Islet of Langerhans (tissue), 1 donor: Measurements from ENCODE around the gene ARHGAP22.

Experiments
- FAIRE-seq: peaks from one replicate; lab custom pipeline; 2011; peaks lifted over from hg19 to GRCh38; lab: Jason Lieb, UNC

The ARHGAP22 gene

DNA sequence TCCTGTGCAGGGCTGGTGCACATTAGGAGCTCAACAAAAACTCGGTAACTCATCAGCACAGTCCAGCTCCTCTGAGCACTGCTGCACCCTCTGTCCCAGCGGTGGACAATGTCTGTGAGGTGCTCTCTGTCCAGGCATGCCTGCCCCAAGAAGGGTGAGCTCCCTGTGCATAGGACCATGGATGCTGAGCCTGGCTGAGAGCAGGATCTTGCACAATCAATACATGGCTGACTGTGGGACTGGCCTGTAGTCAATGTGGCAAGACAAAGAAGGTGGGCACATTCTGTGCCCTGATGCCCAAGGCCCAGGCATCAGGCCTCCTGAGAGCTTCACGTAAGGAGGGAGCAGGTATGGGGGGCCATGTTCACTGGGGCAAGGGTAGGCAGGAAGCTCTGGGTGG lies 17.1 kb downstream of the ARHGAP22 start:
- no peak for FAIRE-seq

DNA sequence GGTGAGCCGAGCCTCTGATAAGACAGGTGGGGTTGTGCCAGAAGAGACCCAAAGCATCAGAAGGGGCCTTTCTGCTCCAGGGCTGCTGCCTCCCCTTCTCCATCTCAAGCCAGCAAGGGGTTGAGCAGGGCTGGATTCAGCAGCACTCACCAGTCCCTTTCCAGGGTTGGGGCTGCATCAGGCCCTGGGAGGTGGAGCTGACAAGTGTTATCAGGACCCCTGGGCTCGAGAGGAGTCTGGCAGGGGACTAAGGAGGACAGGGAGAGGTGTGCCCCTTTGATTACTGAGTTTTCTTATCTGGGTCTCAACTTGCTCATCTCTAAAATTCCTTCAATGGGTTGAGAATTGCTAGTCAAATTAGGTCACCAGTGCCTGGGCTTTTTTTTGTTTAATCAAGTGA lies 17.8 kb downstream of the ARHGAP22 start:
- no peak for FAIRE-seq

DNA sequence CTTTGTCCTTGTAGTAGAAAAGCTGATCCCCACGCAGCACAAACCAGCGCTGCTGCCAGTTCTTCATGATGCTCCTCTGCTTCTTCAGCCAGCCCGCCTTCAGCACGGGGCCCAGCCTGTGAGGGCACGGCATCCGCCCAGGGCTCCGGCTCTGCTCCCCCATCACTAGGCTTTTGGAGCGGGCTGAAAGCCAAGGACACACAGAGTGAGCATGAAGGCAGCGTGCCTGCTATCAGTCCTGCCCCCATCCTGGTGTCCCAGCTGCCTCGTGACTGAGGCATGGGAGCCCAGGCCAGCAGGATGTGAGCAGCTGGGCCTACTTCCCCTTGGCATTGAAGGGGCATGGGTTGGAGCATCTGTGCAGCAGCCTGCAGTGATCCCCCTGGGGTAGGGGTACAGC lies 21.9 kb downstream of the ARHGAP22 start:
- FAIRE-seq: no peak

DNA sequence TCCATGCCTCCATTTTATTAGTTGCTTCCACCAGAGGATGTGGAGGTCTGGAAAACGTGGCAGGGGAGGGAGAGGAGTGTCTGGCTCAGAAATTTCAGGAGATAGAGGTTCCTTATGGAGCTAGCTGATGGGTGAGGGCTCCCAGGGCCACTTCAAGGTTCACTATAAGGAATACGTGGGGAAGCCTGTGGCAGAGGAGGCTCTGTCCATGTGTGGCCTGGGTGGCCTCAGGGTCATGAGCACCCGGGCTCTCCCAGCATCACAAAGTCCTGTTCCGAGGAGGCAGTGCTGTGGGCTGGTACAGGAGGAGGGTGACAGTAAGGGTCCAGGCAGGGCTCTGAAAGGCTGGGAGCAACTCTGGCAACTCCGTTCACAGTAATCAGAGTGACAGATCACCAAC lies 24.6 kb downstream of the ARHGAP22 start:
- FAIRE-seq: no peak

DNA sequence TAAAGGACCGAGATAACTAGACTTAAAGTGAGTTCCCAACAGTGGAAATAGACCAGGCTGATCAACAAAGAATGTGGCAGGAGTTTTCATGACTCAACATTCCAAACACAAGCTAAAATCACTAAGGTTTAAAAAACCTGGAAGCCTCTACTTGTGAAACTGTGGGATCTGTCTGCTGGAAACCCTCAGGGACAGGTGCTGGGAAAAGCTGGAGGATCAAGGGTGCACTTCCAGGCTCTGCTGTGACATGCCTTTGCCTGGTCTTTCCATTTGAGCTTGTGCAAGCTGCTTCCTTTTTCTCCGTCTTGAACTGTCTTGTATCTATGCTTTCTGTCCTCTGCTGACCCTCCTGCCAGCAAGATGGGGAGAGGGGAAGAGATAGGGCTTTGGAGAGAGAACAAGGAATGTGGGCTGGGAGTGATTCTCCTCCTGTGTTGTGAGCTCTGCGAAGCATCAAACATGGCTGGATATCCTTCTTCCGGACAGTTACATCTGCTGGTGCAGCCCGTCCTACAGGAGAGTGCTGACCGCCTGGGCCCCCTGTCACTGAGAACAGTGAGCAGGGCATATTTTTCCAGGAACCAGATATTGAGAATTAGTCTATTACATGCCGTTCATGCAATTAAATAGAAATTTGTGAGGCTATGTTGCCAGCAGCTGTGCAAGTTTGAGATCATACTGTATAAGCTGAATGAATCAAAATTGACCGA lies 25.5 kb downstream of the ARHGAP22 start:
- no peak for FAIRE-seq

DNA sequence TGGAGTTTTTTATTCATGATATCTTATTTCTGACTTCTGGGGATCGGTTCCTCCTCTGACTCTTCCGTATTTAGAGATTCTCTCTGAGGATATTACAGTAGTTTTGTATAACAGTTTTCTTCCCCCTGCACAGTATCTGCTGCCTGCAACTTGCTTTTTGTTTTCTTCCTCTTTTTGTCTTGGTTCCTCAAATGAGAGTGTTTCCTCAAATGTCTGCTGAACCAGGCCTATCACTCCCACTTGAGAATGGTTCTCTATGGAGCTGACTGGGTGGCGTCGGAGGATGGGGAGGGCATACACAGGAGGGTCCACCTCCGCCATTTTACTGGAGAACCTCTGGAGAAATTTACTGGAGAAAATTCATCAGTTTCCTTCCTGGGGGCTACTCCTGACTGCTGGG lies 27.7 kb downstream of the ARHGAP22 start:
- FAIRE-seq: no peak

DNA sequence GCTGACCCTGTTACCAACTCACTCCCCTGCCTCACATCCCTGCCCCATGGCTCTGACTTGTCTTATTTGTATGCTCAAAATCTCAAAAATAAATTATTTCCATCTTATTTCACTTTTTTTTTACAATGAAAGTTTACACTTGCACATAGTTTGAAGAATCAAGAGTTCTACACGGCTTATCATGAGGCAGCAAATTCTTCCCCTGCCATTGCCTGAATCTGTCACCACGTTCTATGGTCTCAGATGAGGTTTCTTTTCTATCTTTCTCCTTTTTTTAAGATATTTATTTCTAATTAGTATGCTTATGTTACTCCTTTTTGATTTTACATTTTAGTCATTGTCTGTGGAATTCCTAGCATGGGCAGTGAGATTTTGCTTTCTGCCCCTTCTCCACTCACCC lies 28.4 kb downstream of the ARHGAP22 start:
- no peak for FAIRE-seq

DNA sequence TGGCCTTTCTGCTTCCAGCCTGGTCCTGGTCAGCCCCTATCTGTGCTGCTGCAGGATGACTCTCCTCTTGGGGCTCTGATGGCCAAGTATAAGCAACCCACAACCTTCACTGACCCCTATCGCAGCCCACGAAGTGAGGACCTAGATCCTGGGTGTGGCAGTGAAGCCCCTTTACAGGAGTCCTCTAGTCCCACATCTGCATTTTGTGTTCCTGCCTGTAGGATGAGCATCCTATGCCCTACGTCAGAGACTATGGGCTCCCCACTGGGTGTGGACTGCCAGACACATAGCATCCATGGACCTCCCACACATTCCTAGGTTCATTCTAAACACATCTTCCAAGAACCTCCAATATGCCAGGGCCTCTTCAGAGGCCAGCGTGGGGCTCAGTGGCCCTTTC lies 29.0 kb downstream of the ARHGAP22 start:
- FAIRE-seq: no peak

DNA sequence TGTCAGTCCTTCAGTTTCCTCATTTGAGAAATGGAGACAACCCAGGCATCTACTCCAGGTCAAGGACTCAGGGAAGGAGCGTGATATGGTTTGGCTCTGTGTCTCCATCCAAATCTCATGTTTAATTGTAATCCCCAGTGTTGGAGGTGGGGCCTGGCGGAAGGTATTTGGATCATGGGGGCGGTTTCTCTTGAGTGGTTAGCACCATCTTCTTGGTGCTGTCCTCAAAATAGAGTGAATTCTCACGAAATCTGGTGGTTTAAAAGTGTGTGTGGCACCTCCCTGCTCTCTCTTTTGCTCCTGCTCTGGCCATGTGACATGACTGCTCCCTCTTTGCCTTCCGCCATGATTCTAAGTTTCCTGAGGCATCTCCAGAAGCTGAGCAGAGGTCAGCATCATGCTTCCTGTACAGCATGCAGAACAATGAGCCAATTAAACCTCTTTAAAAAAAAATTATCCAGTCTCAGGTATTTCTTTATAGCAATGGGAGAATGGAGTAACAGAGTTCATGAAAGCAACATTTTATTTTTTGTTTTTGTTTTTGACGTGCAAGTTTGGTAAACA lies 30.0 kb downstream of the ARHGAP22 start:
- FAIRE-seq: no peak

DNA sequence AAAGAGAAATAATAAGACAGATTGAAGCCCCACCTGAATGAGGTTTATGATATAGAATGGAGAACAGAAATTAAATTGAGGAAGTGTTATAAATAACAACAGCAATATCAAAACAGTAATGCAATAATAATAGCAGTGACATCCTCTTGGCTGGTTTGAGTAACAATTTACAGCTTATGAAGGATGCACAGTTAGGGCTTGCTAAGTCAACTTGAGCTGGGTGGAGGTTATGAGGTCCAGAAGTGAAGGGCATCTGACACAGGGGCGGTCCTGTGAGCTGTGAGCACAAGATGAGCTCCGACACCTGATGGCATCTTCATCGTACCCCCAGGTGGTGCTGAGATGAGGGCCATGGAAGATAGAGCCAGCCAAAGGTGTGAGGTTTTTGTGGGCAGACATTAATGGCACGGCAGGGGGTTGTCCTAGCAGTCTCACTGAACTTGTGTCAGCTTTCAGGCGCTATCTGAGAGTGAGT lies 30.5 kb downstream of the ARHGAP22 start:
- FAIRE-seq: no peak

DNA sequence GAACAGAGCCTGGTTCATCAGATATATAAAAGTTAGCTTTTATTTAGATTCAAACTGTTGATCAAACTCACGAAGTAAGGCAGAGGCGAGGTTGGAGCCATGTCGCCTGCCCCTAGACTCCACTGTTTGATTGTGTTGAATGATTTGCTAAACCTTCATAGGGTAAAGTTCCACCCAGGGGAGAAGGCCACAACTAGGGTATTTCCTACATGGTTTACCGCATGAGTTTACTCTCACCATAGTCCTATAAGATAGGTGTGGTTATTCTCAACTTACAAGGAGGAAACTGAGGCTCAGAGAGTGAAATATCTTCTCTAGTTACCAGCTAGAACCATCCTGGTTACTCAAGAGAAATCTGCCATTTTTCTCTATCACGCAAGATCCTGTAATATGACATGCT lies 31.8 kb downstream of the ARHGAP22 start:
- FAIRE-seq: no peak

DNA sequence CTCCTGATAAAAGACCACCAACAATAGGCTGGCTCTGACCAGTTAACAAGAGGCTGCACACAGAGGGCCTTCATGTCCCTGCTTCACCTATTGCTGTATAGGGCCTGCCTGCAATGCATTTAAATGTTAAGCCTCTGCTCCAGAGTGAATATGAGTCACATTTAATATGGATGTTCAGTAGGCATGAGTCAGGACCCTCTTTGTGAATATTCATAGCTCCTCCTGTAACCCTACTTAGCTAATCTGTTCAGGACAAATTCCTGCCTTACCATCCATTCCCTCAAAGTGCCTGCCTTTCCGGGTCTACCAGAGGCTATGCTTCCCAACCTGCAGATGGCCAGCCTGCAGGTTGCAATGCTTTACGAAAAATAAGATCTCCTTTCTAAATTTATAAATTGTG lies 32.5 kb downstream of the ARHGAP22 start:
- no peak for FAIRE-seq

DNA sequence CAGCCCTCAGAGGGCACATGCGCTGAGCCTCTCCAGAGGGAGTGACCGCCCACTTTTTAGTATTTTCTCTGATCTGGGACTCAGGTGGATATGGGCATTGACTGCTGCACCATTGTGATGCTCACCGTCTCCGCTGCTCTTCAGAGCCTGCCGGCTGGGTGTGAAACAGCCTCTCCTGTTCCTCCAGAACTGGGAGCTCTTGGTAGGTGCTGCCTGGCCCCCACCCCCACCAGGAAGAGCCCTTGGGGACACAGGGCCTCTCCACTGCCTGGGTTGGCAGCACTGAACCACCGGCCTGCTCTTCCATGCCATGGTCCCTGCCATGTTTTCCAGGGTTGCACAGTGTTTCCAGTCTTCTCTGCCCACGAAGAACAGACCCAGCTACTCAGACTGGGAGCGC lies 36.3 kb downstream of the ARHGAP22 start:
- FAIRE-seq: no peak

DNA sequence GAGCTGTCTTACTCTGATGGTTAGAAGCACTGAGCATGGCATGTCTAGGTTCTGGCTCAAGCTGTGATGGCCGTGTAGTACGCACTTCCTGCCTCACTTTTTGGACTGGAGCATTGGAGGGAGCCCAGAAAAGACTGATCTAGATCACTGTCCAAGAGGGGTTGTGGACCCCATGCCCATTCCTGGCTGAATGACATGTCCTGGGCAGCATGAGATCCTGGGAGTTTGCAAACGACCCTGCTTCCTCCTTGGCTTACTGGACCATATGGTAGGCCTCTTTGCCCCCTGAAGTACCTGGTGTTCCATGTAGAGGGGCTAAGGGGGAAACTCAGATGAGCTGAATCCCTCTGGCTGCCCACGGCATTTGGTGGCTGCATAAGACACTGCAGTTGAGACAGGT lies 36.7 kb downstream of the ARHGAP22 start:
- FAIRE-seq: no peak

DNA sequence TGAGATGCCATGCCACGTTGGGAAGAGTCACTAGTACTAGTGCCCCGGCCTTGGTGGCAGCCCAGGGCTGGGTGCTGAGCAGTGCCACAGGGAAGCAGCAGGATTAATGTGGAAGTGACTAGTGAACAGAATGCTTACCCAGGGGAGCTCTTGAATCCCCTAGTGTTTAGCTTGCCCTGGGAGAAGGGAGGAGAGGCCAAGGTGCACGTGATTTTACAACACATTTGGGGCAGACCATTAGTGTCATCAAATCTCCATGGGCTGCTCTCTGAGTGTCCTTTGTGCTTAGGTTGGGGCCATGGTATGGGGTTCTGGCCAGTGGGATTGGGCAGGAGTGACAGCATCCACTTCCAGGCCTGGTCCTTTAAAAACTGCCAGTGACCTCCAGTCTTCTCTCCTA lies 37.5 kb downstream of the ARHGAP22 start:
- no peak for FAIRE-seq

DNA sequence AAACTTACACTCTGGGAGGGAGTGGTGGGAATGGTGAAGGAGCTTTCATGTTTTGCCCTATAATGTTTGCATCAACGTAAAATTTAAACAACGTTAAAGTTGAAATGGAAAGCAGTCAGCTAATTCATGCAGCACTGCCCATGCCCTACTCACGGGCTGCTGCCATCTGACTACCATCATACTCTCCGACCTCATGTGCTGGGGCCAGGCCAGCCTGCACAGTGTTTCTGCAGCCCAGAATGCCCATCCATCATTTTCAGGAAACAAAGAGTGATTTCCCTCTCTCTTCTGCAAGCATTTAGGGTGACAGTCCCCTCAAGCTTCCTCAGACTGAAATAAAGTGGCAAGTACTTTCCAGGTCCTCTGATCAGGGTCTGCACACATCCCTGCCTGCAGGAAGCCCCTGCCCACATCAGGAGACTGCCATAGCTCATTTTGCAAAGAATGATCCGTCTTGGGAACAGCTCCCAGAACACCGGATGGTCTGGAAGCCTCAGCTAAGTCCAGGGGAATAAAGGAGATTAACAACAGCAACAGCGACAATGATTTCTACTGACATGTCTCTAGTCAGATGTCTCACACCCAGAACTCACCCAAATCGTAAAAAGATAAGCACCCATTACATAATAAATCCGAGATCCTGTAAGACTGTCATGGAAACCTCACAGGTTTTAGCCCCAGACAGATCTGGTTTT lies 40.3 kb downstream of the ARHGAP22 start:
- FAIRE-seq: no peak

DNA sequence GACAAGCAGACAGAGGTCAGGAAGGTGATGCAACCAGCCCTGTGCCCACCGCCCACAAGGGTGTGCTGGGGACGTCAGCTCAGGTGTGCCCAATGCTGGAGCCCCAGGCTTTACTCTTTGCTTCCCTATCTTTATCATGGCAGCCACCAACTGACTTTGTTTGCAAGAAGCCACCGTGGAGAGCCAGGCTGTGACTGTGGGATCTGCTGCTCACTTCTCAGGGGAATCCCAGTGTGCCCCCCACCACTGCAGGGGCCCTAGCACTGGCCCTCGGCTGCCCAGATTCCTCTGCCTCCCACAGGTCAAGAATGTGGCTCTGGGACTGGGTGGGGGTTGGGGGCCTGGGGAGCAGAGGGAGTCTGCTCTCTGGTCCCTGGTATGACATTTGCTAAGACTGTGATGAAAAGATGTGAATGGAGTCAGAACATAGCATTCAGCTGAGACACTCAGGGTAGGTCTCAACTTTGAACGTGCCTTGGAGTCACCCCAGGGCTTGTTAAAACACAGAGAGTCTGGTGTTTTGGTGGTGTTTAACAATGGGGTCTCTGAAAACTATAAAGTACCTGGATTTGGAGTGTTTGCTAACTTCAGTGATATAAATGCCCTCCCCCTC lies 47.3 kb downstream of the ARHGAP22 start:
- FAIRE-seq: no peak

DNA sequence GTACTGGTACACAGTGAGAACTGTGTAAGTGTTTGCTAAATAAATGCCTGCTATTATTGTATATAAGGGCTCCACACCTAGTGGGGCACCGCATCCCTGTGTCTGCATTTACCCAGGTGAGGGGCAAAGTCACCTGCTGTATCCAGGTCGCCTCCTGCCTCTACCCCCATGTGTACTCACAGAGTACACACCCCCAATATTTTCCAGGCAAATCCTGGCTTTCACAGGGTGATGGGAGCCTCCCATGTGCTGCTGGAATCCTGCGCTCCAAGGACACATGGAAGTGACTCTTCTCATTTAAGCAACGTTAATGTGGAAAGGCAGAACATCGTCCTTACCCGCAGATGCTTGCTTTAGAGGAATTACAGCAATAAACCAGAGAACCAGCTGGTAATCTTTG lies 48.2 kb downstream of the ARHGAP22 start:
- FAIRE-seq: no peak

DNA sequence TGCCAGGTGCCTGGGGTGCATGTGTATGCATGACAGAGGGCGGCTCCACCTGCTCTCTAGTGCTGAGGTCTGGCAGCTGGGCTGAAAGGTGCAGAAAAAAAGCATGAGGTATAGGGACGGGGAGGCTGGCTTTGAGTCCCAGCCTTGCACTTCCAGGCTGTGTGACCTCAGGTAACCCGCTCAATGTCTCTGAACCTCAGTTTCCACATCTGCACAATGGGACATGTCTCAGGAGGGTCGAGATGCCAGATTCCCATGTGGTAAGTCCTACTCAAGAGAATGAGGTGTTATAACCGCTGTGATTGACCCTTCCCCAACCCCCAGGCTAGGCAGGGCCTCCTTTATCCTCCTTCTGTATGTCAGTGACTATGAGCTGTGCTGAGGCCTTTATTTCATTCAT lies 48.8 kb downstream of the ARHGAP22 start:
- no peak for FAIRE-seq

DNA sequence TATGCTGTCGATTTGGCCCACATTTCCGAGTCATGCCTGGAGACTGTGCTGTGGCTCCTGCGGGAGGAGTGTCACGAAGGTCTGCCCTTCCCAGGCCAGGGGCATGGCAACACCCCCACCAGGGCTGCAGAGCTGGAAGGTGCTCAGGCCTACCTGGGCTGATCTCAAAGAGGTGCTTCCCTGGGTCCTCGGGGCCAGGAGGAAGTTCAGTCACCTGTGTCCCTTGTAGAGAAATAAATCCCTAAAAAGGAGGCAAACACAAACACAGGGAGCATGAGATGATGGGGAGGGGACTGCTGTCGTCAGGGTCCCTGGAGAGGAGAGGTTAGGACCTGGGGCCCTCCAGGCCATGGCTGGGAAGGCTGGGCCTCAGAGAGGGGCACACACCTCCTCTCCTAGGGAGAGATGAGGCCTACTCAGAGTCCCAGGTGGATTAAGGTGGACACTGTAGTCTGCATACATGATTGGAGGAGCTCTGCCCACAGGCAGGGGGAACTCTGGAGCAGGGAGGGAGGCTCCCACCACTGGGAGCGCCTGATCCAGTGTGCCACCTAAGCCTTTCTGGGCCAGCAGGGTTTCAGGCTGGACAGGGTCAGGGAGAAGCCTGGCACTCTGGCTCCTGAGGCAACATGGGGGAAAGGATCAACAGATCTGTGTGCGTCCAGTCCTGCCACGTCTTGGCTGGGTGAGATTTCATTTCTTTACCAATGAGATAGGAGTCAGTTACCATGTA lies 49.4 kb downstream of the ARHGAP22 start:
- no peak for FAIRE-seq

DNA sequence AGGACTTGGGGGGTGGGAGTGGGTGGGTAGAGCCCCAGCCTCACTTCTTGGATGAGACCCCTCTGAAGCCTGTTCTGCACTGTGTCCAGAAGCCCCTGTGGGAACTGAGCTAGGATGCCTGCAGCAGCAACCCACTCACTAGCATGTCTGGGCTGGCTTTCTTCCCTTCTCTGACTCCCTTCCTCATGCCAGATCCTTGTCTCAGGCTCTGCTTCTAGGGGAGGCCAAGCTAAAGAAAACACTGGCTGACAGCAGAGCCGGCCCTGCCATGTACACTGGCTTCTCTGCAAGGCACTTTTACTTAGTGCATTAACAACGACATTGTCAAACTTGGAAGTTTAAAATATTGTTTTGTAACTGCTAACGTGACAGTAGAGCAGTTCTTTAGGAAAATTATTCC lies 50.2 kb downstream of the ARHGAP22 start:
- FAIRE-seq: no peak

DNA sequence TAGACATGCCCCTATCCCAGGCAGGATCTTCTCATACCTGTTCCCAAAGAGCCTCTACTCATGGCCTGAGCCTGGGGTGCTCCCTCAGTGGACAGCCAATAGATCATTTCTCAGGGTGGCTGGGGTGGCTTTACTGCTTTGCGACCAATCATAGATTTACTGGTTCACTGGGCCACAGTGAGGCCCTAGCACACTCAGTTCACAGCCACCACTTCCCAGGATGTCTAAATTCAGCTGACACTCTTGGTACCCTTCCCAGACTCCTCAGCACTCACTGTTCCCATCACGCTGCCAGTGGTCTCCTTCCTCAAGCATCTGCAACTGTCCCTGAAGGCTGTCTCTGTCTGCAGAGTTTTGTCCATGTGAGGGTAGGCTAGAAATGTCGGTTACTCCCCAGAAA lies 50.6 kb downstream of the ARHGAP22 start:
- no peak for FAIRE-seq
